Neuronal stem cell (in vitro differentiated cells): Measurements from ENCODE around the gene S100A13.
A peak's percentile ranks its signal among the peaks of the same experiment; 100 is the strongest.

Experiments used
- DNase-seq: peaks from one replicate; pipeline ENCODE4 v3.0.0-alpha.2; 2013; ENCODE audit warnings: low spot score
- H2AFZ ChIP-seq: one replicate; pipeline ENCODE4 v1.6.1; 2013; ENCODE audit warnings: mild to moderate bottlenecking, low read length, inconsistent platforms
- H2AK5ac ChIP-seq: 2 replicates; pipeline ENCODE4 v1.6.1; 2013; ENCODE audit warnings: low read depth, mild to moderate bottlenecking, inconsistent platforms, low read length, moderate library complexity, mixed read lengths
- H2BK120ac ChIP-seq: 2 replicates; pipeline ENCODE4 v1.6.1; 2013; ENCODE audit warnings: low read depth, mild to moderate bottlenecking, inconsistent platforms, low read length, moderate library complexity, mixed read lengths
- H2BK12ac ChIP-seq: one replicate; pipeline ENCODE4 v1.6.1; 2013; ENCODE audit warnings: low read length, inconsistent platforms
- H2BK15ac ChIP-seq: 2 replicates; pipeline ENCODE4 v1.6.1; 2013; ENCODE audit warnings: mild to moderate bottlenecking, low read length, inconsistent platforms, mixed read lengths
- H2BK5ac ChIP-seq: one replicate; pipeline ENCODE4 v1.6.1; 2013; ENCODE audit warnings: inconsistent platforms, mild to moderate bottlenecking, low read length, moderate library complexity
- H3K14ac ChIP-seq: one replicate; pipeline ENCODE4 v1.6.1; 2013; ENCODE audit warnings: low read length, inconsistent platforms
- H3K18ac ChIP-seq: 2 replicates; pipeline ENCODE4 v1.6.1; 2013; ENCODE audit warnings: low read length, inconsistent platforms
- H3K23ac ChIP-seq: 2 replicates; pipeline ENCODE4 v1.6.1; 2013; ENCODE audit warnings: low read depth, mild to moderate bottlenecking, mixed read lengths, low read length, inconsistent platforms; ENCODE audit not compliant: poor library complexity
- H3K27ac ChIP-seq: replicated peaks from 3 replicates; pipeline ENCODE4 v1.5.1; 2013; ENCODE audit warnings: low read length, inconsistent platforms
- H3K27me3 ChIP-seq, 3 experiments: 2 replicates each; pipeline ENCODE4 v1.6.1; 2013; ENCODE audit warnings: low read length in 3 of 3, mild to moderate bottlenecking in 2 of 3, inconsistent platforms in 1 of 3, low read depth in 1 of 3, mixed read lengths in 1 of 3, moderate library complexity in 1 of 3; ENCODE audit not compliant: control insufficient read depth in 3 of 3, insufficient read depth in 3 of 3
- H3K36me3 ChIP-seq, 2 donors: replicated peaks in 1 of 2; 2 replicates each; pipeline ENCODE4 v1.6.1; 2013; ENCODE audit warnings: low read length in 2 of 2; ENCODE audit not compliant: control insufficient read depth in 2 of 2, insufficient read depth in 2 of 2
- H3K4ac ChIP-seq: 2 replicates; pipeline ENCODE4 v1.6.1; 2013; ENCODE audit warnings: inconsistent platforms, mild to moderate bottlenecking, low read length, moderate library complexity
- H3K4me1 ChIP-seq, 2 donors: 1 replicate in 1 of 2; 2 replicates in 1 of 2; pipeline ENCODE4 v1.6.1; 2013; ENCODE audit warnings: low read length in 2 of 2, low read depth in 1 of 2; ENCODE audit not compliant: control insufficient read depth in 2 of 2, insufficient read depth in 1 of 2
- H3K4me2 ChIP-seq: one replicate; pipeline ENCODE4 v1.6.1; 2013; ENCODE audit warnings: mild to moderate bottlenecking, low read length, inconsistent platforms; ENCODE audit not compliant: insufficient read depth, poor library complexity, severe bottlenecking
- H3K4me3 ChIP-seq, 2 donors: 2 replicates each; pipeline ENCODE4 v1.5.1; 2013; ENCODE audit warnings: low read length in 2 of 2, mild to moderate bottlenecking in 2 of 2, inconsistent platforms in 1 of 2, moderate library complexity in 1 of 2
- H3K79me1 ChIP-seq: one replicate; pipeline ENCODE4 v1.6.1; 2013; ENCODE audit warnings: low read depth, mild to moderate bottlenecking, inconsistent platforms, low read length, moderate library complexity
- H3K9ac ChIP-seq: one replicate; pipeline ENCODE4 v1.6.1; 2013; ENCODE audit warnings: mild to moderate bottlenecking, low read depth, low read length, inconsistent platforms; ENCODE audit not compliant: poor library complexity
- H3K9me3 ChIP-seq, 2 donors: replicated peaks in 1 of 2; 2 replicates each; pipeline versions ENCODE3 to v1.6.1; 2013; ENCODE audit warnings: low read length in 2 of 2, mild to moderate bottlenecking in 2 of 2, inconsistent platforms in 1 of 2, low read depth in 1 of 2, mixed read lengths in 1 of 2, moderate library complexity in 1 of 2; ENCODE audit not compliant: control insufficient read depth in 2 of 2, insufficient read depth in 1 of 2
- H4K8ac ChIP-seq: one replicate; pipeline ENCODE4 v1.6.1; 2013; ENCODE audit warnings: low read depth, mild to moderate bottlenecking, inconsistent platforms, low read length, moderate library complexity
- H4K91ac ChIP-seq: one replicate; pipeline ENCODE4 v1.6.1; 2013; ENCODE audit warnings: low read length, low read depth, mild to moderate bottlenecking, inconsistent platforms; ENCODE audit not compliant: poor library complexity
- WGBS, 2 donors: extraction: QIAGEN DNeasy Blood & Tissue Kit; methylation state at CpG; one replicate each; pipeline ENCODE4 v1.1.7; 2013; ENCODE audit warnings: missing lambda C conversion rate in 2 of 2, mixed read lengths in 1 of 2; ENCODE audit not compliant: insufficient read length in 2 of 2, insufficient replicate concordance in 1 of 2; ENCODE audit errors: extremely low coverage in 2 of 2; 5-methylcytosine and 5-hydroxymethylcytosine counted together

S100A13 gene

DNA sequence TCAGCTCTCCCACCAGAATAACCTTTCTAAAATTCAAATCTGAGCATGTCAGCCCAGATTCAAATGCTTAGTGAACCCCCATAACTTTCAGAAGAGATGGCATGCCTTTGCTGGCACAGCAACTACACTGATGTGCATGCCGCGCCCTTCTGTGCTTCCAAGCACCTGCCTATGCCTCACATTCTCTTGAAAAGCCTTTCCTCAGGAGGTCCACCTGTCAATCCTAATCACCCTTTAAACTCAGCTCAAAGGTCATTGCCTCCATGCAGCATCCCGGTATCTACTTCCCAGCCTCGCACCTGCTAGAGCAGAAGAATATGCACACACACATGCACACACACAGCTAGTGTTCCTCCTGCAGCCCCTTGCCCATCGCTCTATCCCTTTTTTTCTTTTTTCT lies 56.4 kb downstream of the S100A13 start:
- no peak overlapping the region for H2BK12ac ChIP-seq
- H3K36me3 ChIP-seq: no peaks in the 10 kb centered on the region
- no peak overlapping the region for H2BK120ac ChIP-seq
- H2BK15ac ChIP-seq: no peak overlapping the region
- WGBS, 2 donors: no CpG with 5 or more reads among the region's 5 CpGs
- no peak overlapping the region for H4K8ac ChIP-seq
- peak overlapping the region; percentile 61 for H3K9ac ChIP-seq
- no peak overlapping the region for H3K18ac ChIP-seq
- H3K4me3 ChIP-seq: no peak overlapping the region
- H2AK5ac ChIP-seq: no peak overlapping the region
- H2BK5ac ChIP-seq: no peak overlapping the region
- H3K4ac ChIP-seq: no peak overlapping the region
- DNase-seq: no peak
- H3K79me1 ChIP-seq: no peaks in the 10 kb centered on the region
- no peaks in the 10 kb centered on the region for H3K27me3 ChIP-seq
- H2AFZ ChIP-seq: no peak overlapping the region
- H3K14ac ChIP-seq: no peak overlapping the region
- no peak overlapping the region for H3K23ac ChIP-seq
- H3K4me2 ChIP-seq: no peak overlapping the region
- no peak overlapping the region for H3K27ac ChIP-seq
- H3K9me3 ChIP-seq: no peaks in the 10 kb centered on the region
- no peak overlapping the region for H4K91ac ChIP-seq
- H3K4me1 ChIP-seq: peaks cover 19 to 24% of the 10 kb centered on the region in 2 donors

DNA sequence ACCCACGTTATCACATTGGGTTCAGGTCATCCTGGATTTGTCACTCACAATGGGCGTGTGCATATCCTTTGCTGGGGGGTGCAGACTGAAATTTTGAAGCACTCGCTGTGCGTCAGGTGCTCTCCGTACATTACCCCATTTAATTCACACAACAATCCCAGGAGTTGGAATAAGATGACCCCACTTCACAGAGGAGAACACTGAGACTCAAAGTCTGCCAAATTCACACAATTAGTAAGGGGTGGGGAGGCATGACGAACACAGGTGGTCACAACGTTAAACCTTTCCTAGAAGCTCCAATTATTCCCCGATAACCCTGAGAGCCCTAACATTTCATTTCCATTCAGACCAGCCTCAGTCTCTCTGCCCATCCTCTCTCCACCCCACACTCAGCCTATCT lies 57.8 kb downstream of the S100A13 start:
- Histone ChIP-seq H2AFZ (no peak overlapping the region), H3K27ac (no peak overlapping the region)
- WGBS, 2 donors: no CpG with 5 or more reads among the region's 8 CpGs

More for the DNA sequence above, 57.8 kb downstream of the S100A13 start:
- no peak overlapping the region for H3K18ac ChIP-seq
- no peak overlapping the region for H4K91ac ChIP-seq
- H3K36me3 ChIP-seq: no peaks in the 10 kb centered on the region
- peak overlapping the region; percentile 38 for H2BK15ac ChIP-seq
- H3K9me3 ChIP-seq: no peaks in the 10 kb centered on the region
- H3K4ac ChIP-seq: no peak overlapping the region
- H3K4me2 ChIP-seq: no peak overlapping the region
- H3K9ac ChIP-seq: no peak overlapping the region
- H3K4me1 ChIP-seq: peaks cover 22 to 26% of the 10 kb centered on the region in 2 donors
- H2AK5ac ChIP-seq: no peak overlapping the region
- H3K79me1 ChIP-seq: no peaks in the 10 kb centered on the region
- H3K14ac ChIP-seq: no peak overlapping the region
- no peak for DNase-seq
- no peak overlapping the region for H3K23ac ChIP-seq
- H2BK12ac ChIP-seq: no peak overlapping the region
- no peaks in the 10 kb centered on the region for H3K27me3 ChIP-seq
- H2BK5ac ChIP-seq: no peak overlapping the region
- no peak overlapping the region for H3K4me3 ChIP-seq
- no peak overlapping the region for H4K8ac ChIP-seq
- no peak overlapping the region for H2BK120ac ChIP-seq
